Measurements from ENCODE around the gene ARHGAP29.

ARHGAP29 gene

DNA sequence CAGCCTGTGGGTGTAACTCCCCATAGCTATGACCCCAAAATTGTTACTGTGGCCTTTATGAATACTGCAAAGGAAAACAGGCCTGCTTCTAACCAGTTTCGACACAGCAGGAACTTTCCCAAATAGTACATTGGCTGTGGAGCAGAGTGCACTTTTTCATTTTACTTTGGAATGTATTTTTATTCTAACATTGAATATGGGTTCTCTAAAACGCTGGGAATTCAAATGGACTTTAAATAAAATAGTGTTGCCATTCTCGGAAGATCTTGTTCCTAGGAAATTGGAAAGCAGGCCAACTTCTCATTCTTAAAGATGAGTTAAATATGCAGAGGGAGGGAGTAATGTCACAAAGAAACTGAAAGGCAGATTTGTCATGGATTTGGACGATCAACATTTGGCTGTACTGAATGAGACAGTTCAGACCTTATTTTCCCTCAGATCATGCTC lies 39.6 kb upstream of the ARHGAP29 start:
- Histone ChIP-seq H3K27ac (ENCODE audit: low read length) (no peak overlapping the region), H3K27me3 (ENCODE audit: control insufficient read depth, insufficient read depth, low read length) (no peaks in the 10 kb centered on the region), H3K4me3 (ENCODE audit: low read length) (no peak overlapping the region), H3K9me3 (ENCODE audit: control insufficient read depth, insufficient read depth, low read length) (no peaks in the 10 kb centered on the region), H3K36me3 (ENCODE audit: control insufficient read depth, insufficient read depth, low read length) (no peaks in the 10 kb centered on the region), H3K4me1 (ENCODE audit: control insufficient read depth, insufficient read depth, low read length) (no peaks in the 10 kb centered on the region)
- no peak for DNase-seq (ENCODE audit: low read depth, low spot score)
- no CpG with 5 or more reads among the region's 4 CpGs for whole genome bisulfite sequencing (ENCODE audit: insufficient coverage, insufficient read length)

DNA sequence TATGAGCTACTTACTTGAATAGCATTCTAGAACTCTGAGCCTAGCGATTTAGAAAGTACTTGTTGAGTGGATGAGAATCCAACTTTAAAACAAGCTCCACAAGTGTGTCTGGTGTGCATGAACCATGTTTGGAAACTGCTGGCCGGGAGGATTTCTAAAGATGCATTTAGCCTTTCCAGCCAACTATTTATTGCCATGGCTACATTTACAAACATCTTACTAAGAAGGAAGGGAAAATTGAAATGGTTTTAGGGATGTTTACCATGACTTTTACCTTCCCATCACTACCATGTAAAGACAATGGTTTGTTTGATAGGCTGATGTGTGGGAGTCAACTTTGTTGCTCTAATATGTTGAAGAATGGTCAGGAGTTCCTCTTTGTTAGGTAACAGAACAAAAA lies 37.7 kb upstream of the ARHGAP29 start:
- Histone ChIP-seq H3K27ac (ENCODE audit: low read length) (no peak overlapping the region), H3K4me1 (ENCODE audit: control insufficient read depth, insufficient read depth, low read length) (no peaks in the 10 kb centered on the region)
- WGBS (ENCODE audit: insufficient coverage, insufficient read length), result no CpG with 5 or more reads among the region's 2 CpGs

DNA sequence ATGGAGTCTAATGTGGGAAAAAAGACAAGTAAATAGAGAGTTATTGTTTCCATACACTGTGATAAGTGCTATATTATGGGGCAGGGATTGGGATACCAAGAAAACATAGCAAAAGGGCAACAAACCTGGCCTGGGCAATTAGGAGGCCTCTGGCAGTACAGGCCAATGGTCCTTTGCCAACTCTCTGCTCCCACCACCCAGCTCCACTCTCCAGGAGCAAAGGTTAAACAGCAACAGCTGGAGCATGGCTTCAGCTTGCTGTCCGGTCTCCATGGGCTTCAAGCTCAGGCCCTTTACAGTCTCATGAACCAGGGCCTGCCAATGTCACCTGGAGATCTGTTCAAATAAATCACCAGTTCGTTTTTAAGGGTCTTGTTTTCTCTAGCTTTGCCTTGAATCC lies 37.2 kb upstream of the ARHGAP29 start:
- no peaks in the 10 kb centered on the region for H3K27me3 ChIP-seq (ENCODE audit: control insufficient read depth, insufficient read depth, low read length)
- no peaks in the 10 kb centered on the region for H3K4me1 ChIP-seq (ENCODE audit: control insufficient read depth, insufficient read depth, low read length)
- WGBS (ENCODE audit: insufficient coverage, insufficient read length), result no CpG with 5 or more reads among the region's 2 CpGs
- H3K4me3 ChIP-seq (ENCODE audit: low read length), result no peak overlapping the region
- DNase-seq (ENCODE audit: low read depth, low spot score), result no peak
- H3K36me3 ChIP-seq (ENCODE audit: control insufficient read depth, insufficient read depth, low read length), result no peaks in the 10 kb centered on the region
- no peak overlapping the region for H3K27ac ChIP-seq (ENCODE audit: low read length)
- H3K9me3 ChIP-seq (ENCODE audit: control insufficient read depth, insufficient read depth, low read length), result no peaks in the 10 kb centered on the region

More for the DNA sequence above, 37.7 kb upstream of the ARHGAP29 start:
- no peaks in the 10 kb centered on the region for H3K27me3 ChIP-seq (ENCODE audit: control insufficient read depth, insufficient read depth, low read length)
- H3K9me3 ChIP-seq (ENCODE audit: control insufficient read depth, insufficient read depth, low read length), result no peaks in the 10 kb centered on the region
- no peak for DNase-seq (ENCODE audit: low read depth, low spot score)
- H3K4me3 ChIP-seq (ENCODE audit: low read length), result no peak overlapping the region
- no peaks in the 10 kb centered on the region for H3K36me3 ChIP-seq (ENCODE audit: control insufficient read depth, insufficient read depth, low read length)

DNA sequence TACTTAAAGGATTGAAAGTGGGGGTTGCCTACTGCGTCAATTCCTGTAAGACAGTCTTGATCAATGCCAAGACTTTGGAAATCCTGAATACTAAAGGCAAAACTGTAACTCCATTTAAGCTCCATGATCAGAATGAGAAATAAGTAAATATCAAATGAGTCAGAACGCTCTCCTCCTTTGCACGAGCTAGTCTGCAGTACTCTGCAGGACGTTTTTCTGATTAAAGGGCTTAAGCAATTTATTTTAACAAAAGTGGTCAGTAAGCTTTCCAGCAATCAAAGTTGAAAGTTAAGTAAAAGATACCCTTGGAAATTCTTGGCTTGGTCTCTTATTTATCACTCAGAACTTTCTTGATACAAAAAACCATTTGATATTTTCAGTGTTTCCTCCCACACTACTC lies 35.7 kb upstream of the ARHGAP29 start:
- no peaks in the 10 kb centered on the region for H3K4me1 ChIP-seq (ENCODE audit: control insufficient read depth, insufficient read depth, low read length)
- no peak overlapping the region for H3K27ac ChIP-seq (ENCODE audit: low read length)
- no peak overlapping the region for H3K4me3 ChIP-seq (ENCODE audit: low read length)
- H3K9me3 ChIP-seq (ENCODE audit: control insufficient read depth, insufficient read depth, low read length), result no peaks in the 10 kb centered on the region
- no peaks in the 10 kb centered on the region for H3K27me3 ChIP-seq (ENCODE audit: control insufficient read depth, insufficient read depth, low read length)
- WGBS (ENCODE audit: insufficient coverage, insufficient read length), result no CpG with 5 or more reads among the region's 4 CpGs
- H3K36me3 ChIP-seq (ENCODE audit: control insufficient read depth, insufficient read depth, low read length), result no peaks in the 10 kb centered on the region
- DNase-seq (ENCODE audit: low read depth, low spot score), result no peak

DNA sequence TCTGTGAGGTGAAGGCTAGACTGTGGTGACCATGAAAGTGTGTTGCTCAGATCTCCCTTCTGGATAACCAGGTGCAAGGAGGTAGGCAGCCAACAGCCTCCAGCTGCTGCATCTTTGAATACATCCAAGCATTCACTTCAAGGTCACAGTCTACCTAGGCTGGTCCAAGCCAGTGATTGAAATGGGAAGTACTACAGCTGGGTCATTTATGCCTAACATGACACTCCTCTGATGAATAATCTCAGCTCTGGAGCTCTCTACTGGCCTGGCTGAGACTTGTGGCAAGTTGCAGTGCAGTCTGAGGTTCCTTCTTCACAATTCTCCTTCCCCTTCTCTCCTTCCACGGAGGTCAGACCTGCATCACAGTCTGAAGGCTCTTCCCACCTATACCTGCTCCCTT lies 35.0 kb upstream of the ARHGAP29 start:
- DNase-seq (ENCODE audit: low read depth, low spot score), result no peak

DNA sequence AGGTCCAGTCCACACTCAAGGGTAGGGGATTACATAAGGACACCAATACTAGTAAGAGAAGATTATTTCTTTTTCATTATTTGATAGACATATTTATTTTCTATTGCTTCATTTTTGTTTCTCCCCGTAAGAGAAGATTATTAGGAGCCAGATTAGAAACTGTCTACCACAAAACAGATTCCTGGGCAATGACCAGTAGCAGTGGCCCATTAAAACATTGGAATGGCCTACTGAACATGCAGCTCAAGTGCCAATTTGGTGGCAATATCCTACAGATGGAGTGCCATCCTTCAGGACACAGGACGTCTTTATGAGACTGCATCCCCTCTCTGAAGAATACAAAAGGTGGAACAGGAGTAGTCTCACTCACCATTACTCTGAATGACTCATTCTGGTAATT lies 34.0 kb upstream of the ARHGAP29 start:
- no CpG with 5 or more reads among the region's 2 CpGs for WGBS (ENCODE audit: insufficient coverage, insufficient read length)
- no peaks in the 10 kb centered on the region for H3K36me3 ChIP-seq (ENCODE audit: control insufficient read depth, insufficient read depth, low read length)
- no peaks in the 10 kb centered on the region for H3K9me3 ChIP-seq (ENCODE audit: control insufficient read depth, insufficient read depth, low read length)
- H3K4me3 ChIP-seq (ENCODE audit: low read length), result no peak overlapping the region
- no peak overlapping the region for H3K27ac ChIP-seq (ENCODE audit: low read length)
- DNase-seq (ENCODE audit: low read depth, low spot score), result no peak
- H3K27me3 ChIP-seq (ENCODE audit: control insufficient read depth, insufficient read depth, low read length), result no peaks in the 10 kb centered on the region
- no peaks in the 10 kb centered on the region for H3K4me1 ChIP-seq (ENCODE audit: control insufficient read depth, insufficient read depth, low read length)

More for the DNA sequence above, 35.0 kb upstream of the ARHGAP29 start:
- Histone ChIP-seq H3K27me3 (ENCODE audit: control insufficient read depth, insufficient read depth, low read length) (no peaks in the 10 kb centered on the region), H3K27ac (ENCODE audit: low read length) (no peak overlapping the region), H3K9me3 (ENCODE audit: control insufficient read depth, insufficient read depth, low read length) (no peaks in the 10 kb centered on the region), H3K4me3 (ENCODE audit: low read length) (no peak overlapping the region), H3K4me1 (ENCODE audit: control insufficient read depth, insufficient read depth, low read length) (no peaks in the 10 kb centered on the region), H3K36me3 (ENCODE audit: control insufficient read depth, insufficient read depth, low read length) (no peaks in the 10 kb centered on the region)
- no CpG with 5 or more reads among the region's 1 CpG for WGBS (ENCODE audit: insufficient coverage, insufficient read length)

DNA sequence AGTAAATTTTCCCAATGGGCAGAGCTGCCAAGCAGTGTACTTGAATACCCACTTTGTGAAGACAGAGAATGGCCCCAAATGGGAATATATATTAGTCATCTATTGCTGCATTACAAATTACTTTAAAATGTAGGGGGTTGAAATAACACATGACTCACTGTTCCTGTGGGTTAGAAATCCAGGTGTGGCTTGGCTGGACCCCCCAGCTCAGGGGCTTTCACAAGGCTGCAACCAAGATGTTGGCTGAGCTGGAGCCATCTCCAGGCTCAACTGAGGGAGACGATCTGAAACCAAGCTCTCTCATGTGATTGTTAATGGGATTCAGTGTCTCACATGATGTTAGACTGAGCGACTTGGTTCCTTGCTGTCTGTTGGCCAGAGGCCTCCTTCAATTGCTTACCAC lies 33.4 kb upstream of the ARHGAP29 start:
- WGBS (ENCODE audit: insufficient coverage, insufficient read length), result no CpG with 5 or more reads among the region's 2 CpGs
- Histone ChIP-seq H3K27ac (ENCODE audit: low read length) (no peak overlapping the region), H3K4me3 (ENCODE audit: low read length) (no peak overlapping the region), H3K4me1 (ENCODE audit: control insufficient read depth, insufficient read depth, low read length) (no peaks in the 10 kb centered on the region), H3K9me3 (ENCODE audit: control insufficient read depth, insufficient read depth, low read length) (no peaks in the 10 kb centered on the region), H3K27me3 (ENCODE audit: control insufficient read depth, insufficient read depth, low read length) (peaks cover 3% of the 10 kb centered on the region; the same call in 1 of the 2 replicates), H3K36me3 (ENCODE audit: control insufficient read depth, insufficient read depth, low read length) (no peaks in the 10 kb centered on the region)
- DNase-seq (ENCODE audit: low read depth, low spot score), result no peak

DNA sequence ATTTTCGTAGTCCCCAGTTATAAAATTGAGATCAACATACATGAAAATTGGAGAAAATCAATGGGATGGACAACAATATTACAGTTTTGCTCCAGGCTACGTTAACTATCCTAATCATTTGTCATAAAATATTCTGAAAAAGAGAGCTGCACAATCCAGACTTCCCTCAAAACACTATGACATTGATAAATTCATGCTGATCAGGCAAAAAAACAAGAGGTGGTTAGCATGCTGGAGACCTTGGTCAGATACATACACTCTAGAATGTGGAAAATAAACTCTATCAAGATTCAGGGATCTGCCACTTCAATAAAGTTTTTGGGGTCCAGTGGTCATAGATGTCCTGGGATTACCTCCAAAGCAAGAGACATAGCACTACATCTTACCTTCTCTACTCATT lies 32.5 kb upstream of the ARHGAP29 start:
- no peaks in the 10 kb centered on the region for H3K4me1 ChIP-seq (ENCODE audit: control insufficient read depth, insufficient read depth, low read length)
- DNase-seq (ENCODE audit: low read depth, low spot score), result no peak

DNA sequence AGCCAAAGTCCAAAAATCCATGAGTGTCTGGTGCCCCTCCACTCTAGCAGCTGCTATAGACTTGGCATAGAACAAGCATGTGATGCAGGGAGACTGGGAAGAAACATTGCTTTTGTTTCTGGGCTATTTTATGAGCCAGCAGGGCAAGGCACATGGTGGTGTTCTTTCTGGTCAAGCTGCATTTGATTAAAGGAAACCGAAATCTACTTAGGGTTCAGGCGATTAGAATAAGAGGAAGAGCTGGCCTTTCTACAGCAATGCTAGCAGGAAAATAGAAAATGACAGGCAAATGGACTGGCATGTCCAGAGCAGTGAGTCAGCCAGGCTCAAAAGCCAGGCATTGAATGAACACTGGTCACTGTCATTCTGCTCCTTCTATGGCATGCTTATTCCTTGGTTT lies 28.5 kb upstream of the ARHGAP29 start:
- no peaks in the 10 kb centered on the region for H3K36me3 ChIP-seq (ENCODE audit: control insufficient read depth, insufficient read depth, low read length)
- no peaks in the 10 kb centered on the region for H3K4me1 ChIP-seq (ENCODE audit: control insufficient read depth, insufficient read depth, low read length)
- no peaks in the 10 kb centered on the region for H3K9me3 ChIP-seq (ENCODE audit: control insufficient read depth, insufficient read depth, low read length)
- DNase-seq (ENCODE audit: low read depth, low spot score), result no peak
- WGBS (ENCODE audit: insufficient coverage, insufficient read length), result no CpG with 5 or more reads among the region's 2 CpGs
- no peak overlapping the region for H3K27ac ChIP-seq (ENCODE audit: low read length)
- peaks cover 19% of the 10 kb centered on the region for H3K27me3 ChIP-seq (ENCODE audit: control insufficient read depth, insufficient read depth, low read length)
- H3K4me3 ChIP-seq (ENCODE audit: low read length), result no peak overlapping the region

More for the DNA sequence above, 32.5 kb upstream of the ARHGAP29 start:
- Histone ChIP-seq H3K27ac (ENCODE audit: low read length) (no peak overlapping the region), H3K36me3 (ENCODE audit: control insufficient read depth, insufficient read depth, low read length) (no peaks in the 10 kb centered on the region), H3K27me3 (ENCODE audit: control insufficient read depth, insufficient read depth, low read length) (peaks cover 6% of the 10 kb centered on the region; the same call in 1 of the 2 replicates), H3K9me3 (ENCODE audit: control insufficient read depth, insufficient read depth, low read length) (no peaks in the 10 kb centered on the region), H3K4me3 (ENCODE audit: low read length) (no peak overlapping the region)
- WGBS (ENCODE audit: insufficient coverage, insufficient read length), result no CpG with 5 or more reads among the region's 2 CpGs

DNA sequence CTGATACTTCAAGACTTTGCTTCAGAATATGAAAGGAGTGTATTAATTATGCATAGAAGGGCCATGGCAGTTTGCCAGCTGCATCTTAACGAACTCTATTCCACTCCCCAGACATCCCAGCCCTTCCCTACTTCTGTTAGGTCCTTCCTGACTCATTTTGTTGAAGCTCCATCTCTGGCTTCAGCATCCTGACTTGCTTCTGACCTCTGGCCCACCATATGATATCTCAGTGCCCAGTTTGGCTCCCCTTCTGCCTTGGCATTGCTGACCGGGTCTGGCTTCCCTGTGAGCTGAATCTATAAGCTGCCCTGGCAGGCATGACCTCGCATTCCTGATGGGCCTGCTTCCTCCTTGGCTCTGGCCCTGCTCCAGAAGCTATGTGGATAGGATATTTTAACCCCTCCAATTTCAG lies 27.6 kb upstream of the ARHGAP29 start:
- DNase-seq (ENCODE audit: low read depth, low spot score), result no peak
- Histone ChIP-seq H3K27ac (ENCODE audit: low read length) (no peak overlapping the region), H3K27me3 (ENCODE audit: control insufficient read depth, insufficient read depth, low read length) (peaks cover 27% of the 10 kb centered on the region), H3K9me3 (ENCODE audit: control insufficient read depth, insufficient read depth, low read length) (no peaks in the 10 kb centered on the region), H3K4me3 (ENCODE audit: low read length) (no peak overlapping the region), H3K4me1 (ENCODE audit: control insufficient read depth, insufficient read depth, low read length) (no peaks in the 10 kb centered on the region), H3K36me3 (ENCODE audit: control insufficient read depth, insufficient read depth, low read length) (no peaks in the 10 kb centered on the region)
- WGBS (ENCODE audit: insufficient coverage, insufficient read length), result no CpG with 5 or more reads among the region's 3 CpGs

DNA sequence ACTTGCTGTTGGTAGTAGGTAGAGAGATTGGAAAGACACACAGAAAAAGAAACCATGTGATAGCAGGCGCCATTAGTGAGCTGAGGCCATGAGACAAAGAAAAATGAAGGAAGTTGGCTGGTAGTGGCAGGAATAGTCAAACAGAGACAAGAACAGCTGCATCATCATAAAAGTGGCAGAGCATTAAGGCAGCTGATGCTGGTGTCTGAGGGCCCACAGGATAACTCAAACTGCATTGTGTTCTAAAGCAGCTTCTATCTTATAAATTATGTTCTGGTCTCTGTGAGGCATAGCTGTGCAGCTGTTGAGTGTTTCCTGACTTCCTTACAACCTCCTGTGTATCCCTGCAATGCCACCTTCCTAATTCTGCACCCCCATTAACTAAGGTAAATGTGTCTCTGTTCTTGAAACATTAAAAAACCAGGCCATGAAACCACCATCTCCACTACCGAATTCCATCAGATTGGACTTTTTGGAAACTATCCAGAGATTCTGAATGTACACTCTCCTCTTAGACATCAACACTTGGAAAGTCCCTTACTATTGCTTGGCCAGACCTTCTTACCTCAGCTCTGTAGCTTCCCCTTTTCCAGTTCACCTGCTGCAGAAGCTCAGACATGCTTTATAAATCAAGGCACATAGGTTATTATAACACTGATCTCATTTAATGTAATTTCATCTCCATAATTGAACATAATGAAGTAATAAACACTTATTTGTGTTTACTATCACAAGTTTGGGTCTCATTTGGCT lies 23.4 kb upstream of the ARHGAP29 start:
- Histone ChIP-seq H3K36me3 (ENCODE audit: control insufficient read depth, insufficient read depth, low read length) (no peaks in the 10 kb centered on the region), H3K9me3 (ENCODE audit: control insufficient read depth, insufficient read depth, low read length) (no peaks in the 10 kb centered on the region), H3K27ac (ENCODE audit: low read length) (no peak overlapping the region), H3K4me1 (ENCODE audit: control insufficient read depth, insufficient read depth, low read length) (no peaks in the 10 kb centered on the region), H3K4me3 (ENCODE audit: low read length) (no peak overlapping the region), H3K27me3 (ENCODE audit: control insufficient read depth, insufficient read depth, low read length) (peaks cover 49% of the 10 kb centered on the region)
- no CpG with 5 or more reads among the region's 2 CpGs for WGBS (ENCODE audit: insufficient coverage, insufficient read length)
- no peak for DNase-seq (ENCODE audit: low read depth, low spot score)

Measured in iPS DF 6.9 (cell line).